Epidermal melanocyte (primary cell): ENCODE measurements around the gene VAC14.
"Not testable (repeated sequence)": the region's sequence is repeated elsewhere in the genome, so short reads cannot be mapped to it uniquely, and the experiment has no call there.

Source experiments
- DNase-seq: peaks from one replicate; pipeline ENCODE4 v3.0.0; 2011; ENCODE audit warnings: low spot score; ENCODE audit not compliant: insufficient read length

VAC14 gene

DNA sequence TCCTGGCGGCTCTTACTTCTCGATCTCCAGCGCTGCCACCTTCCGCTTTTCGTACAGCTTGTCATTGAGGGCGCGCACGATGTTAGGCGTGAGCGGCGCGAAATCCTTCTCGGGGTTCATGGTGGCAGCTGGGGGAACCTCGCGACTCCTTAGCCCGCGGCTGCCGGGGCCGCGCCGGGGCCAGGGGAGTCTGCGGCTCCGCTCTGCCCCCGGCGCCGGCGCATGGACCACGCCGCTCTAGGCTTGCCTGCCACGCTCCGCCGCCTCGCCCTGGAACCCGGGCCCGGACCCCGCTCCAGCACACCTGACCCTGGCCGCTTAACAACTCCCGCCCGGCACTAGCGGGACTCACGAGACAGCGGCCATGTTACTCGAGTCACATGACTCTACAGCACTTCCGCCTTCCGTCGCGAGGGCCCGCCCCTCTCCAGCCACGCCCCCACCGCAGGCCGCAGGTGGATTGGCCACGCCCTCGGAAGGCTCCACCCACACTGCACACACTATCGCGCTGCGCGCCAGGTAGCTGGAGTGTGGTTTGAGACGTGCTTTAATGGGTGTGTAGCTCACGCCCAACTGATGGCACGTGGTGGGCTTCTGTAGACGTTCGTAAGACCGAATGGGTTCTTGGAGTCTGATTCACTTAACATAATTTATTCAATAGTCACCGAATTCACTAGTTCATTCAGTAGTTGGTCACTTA lies at the start of gene VAC14:
Gene VAC14, minus strand, starts transcription at position 378 of the 700 bp plus-strand sequence. Its CDS starts 258 bp downstream, at position 120.
- DNase-seq = peak; percentile 92

GRCh38 chr16:70823498-70824118 lies 22.6 kb upstream of the VAC14 start:
- DNase-seq = not testable (repeated sequence)

DNA sequence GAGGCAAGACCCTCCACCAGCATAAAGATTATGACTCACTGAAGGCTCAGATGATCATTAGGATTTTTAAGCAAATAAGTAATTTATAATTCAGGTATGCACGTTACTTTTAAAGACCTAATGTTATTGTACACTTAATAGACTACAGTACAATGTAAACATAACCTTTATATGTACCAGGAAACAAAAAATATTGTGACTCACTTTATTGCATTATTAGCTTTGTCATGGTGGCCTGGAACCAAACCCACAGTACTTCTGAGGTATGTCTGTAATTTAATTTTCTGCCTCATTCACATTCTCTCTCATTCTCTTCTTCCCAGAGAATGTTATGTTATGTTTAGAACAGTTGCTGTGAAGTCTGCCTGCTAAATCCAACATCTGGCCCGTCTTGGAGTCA lies 21.8 kb upstream of the VAC14 start:
- DNase-seq = not testable (repeated sequence)

GRCh38 chr16:70818088-70818487 lies 17.1 kb upstream of the VAC14 start:
- not testable (repeated sequence) for DNase-seq

- no peak for DNase-seq
Measured at GRCh38 chr16:70809392-70810060, 8.6 kb upstream of the VAC14 start.

DNA sequence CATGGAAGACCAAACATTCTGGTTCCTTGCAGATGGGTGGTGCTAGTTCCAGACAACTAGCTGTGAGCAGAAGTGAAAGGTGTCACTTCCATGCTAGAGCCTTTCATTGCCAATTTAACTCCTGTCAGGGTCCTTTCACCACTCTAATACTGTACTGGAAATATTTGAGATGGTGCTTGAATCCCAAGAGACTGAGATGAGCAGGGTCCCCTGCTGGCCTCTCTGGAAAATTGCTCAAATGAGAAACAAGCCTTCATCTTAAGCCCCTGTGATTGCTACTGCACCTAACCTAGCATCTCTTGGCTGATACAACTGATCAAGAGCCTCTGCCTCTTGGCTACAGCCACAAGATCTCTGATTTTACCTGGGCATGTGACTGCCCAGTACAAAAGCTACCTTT lies 7.4 kb upstream of the VAC14 start:
- no peak for DNase-seq

DNA sequence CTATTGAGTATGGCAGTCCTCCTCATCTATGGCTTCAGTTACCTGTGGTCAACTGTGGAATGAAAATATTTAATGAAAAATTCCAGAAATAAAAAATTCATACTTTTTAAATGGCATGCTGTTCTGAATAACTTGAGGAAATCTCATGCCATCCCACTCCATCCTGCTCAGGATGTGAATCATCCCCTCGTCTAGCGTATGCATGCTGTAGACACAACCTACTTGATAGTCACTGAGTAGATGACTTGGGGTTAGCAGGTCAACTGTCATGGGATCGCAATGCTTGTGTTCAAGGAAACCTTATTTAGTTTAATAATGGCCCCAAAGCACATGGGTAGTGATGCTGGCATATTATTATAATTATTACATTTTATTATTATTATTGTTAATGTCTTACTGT lies 4.8 kb upstream of the VAC14 start:
- no peak for DNase-seq

DNA sequence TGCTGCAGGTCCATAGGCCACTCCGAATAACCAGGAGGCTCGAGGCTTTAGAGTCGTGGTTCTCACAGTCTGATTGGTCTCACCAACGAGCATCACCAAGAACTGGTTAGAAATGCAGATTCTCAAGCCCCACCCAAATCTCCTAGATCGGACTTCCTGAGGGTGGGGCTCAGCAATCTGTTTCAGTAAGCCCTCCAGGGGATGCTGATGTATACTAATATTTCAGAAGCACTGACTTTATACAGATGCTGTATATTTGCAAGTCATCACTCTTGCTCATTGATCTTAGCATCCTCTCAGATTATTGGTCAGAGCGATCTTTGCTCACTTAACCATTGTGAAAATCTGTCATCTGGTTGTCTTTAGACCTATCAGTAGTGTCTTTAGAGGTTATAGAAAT lies 4.4 kb upstream of the VAC14 start:
- DNase-seq = no peak

DNA sequence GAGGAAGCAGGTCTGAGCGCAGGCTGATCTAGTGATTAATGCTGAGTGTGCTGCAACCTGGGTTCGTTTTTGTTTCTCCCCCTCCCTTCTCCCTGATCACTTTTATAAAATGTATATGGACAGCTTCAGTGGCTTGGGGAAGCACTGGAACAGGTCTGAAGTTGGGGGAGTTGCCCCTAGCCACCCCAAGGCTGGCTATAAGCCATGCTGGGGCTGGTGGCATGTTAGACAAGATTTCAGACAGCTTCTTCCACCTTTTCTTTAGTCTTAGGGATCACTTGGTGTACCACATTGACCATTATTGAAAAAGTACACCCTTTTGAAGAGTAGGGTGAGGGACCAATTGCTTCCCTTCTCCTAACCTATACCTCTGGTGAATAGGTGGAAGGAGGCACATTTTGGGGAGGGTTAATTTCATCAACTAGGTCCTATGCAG lies 3.8 kb upstream of the VAC14 start:
- DNase-seq = no peak

DNA sequence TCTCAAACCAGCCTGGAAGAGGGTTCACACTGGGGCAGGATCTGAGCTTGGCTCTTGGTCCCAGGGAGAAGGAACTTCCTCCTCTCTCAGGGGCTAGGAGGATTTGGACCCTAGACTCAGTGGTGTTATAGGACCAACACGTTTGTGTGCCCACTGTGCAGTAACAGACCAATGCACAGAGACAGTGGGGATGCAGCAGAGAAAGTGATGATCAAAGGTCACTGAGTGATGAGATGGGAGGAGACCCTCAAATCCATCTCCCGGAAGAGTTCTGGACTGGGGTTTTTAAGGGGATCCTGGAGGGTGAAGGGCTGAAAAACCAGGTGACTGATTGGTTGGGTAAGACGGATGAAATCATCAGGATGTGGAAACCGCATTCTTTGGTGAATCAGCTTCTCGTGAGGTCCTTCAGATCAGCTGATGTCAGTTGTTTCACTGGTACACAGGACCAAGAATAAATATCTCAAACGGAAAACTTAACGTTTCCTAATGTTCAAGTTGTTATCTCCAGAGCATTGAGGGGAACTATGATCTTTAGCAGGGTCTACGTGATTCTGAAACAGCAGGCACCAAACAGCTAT lies 3.3 kb upstream of the VAC14 start:
- DNase-seq = no peak

DNA sequence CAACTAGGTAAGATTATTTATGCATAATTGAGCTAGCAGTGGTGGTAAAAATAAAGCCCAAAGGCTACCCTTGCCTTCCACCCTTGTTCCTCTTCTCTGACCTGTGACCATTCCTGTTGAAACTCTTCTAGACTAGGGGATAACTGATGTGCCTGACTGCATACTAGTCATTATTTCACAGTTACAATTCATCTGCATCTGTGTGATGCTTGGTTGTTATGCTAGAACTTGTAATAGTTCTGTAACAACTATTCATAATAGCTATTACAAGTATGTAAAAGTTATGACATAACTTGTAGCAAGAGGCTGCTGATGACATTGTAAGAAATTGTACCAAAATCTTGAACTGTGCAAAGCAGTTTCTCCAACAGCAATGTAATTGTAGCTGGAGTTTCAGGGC lies 2.4 kb upstream of the VAC14 start:
- no peak for DNase-seq

- DNase-seq = no peak
Measured at GRCh38 chr16:70801611-70802010, 653 bp upstream of the VAC14 start.

DNA sequence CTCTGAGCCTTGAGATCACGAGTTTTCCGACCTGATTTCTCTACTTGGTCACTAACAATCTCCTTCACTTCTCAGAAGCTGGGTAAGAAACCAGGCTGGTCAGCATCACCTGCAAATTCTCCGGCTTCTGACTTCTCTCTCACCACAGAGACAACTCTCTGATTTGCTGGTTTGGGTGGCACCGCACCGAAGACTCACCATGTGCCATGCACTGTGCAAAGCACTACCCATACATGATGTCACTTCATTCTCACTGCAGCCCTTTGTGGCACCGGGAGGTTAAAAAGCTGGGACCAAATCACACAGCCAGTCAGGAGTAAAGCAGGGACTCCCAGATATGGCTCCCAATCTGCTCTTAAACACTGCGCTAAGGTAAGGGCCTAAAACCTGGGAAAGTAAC lies 647 bp downstream of the VAC14 start:
- no peak for DNase-seq

GRCh38 chr16:70796301-70796700 lies 4.7 kb downstream of the VAC14 start:
- DNase-seq = no peak

- DNase-seq = no peak
Measured at GRCh38 chr16:70795296-70795912, 5.6 kb downstream of the VAC14 start.

DNA sequence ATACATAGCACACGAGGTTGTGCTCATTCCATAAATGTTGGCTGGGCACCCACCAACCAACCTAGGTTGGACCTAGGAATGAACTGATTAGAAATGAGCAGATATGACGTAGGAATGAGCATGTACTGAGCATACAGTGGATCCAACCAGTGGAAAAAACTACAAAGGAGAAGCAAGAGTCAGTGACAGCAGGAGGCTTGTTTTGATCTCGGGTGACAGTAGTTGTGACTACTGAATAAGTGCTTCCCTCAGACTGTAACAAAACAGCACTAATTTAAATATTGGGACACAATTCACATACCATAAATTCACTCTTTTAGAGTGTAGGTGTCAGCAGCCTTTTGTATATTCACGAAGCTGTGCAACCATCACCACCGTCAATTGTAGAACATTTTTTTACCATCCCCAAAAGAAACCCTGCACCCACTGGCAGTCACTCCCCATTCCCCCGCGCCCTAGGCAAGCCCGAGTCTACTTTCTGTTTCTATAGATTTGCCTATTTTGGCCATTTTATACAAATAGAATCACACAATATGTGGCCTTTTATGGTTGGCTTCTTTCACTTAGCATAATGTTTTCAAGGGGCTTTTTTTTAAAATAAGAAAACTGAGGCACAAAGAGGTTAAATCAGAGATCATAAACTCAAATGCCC lies 7.0 kb downstream of the VAC14 start:
- no peak for DNase-seq

DNA sequence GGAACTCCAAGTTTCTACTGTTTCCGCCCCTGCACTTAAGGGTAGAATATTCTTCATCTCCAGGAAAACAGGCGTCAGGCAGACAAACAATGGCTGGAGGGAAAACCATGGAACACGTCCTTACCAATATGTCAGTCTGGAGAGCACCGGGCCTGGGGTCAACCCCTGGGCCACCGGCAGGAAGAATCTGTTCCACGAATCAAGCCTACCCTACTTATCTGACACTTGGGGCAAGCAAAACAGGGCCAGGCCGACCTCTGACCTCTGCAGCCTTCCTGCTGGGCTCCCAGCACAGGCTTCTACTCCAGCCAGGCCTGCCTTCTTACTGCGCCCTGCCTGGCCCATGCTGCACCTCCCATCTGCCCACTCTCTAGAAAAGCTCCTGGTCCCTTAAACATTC lies 10.1 kb downstream of the VAC14 start:
- DNase-seq = no peak

GRCh38 chr16:70789595-70790447 lies 11.1 kb downstream of the VAC14 start:
- DNase-seq = no peak

DNA sequence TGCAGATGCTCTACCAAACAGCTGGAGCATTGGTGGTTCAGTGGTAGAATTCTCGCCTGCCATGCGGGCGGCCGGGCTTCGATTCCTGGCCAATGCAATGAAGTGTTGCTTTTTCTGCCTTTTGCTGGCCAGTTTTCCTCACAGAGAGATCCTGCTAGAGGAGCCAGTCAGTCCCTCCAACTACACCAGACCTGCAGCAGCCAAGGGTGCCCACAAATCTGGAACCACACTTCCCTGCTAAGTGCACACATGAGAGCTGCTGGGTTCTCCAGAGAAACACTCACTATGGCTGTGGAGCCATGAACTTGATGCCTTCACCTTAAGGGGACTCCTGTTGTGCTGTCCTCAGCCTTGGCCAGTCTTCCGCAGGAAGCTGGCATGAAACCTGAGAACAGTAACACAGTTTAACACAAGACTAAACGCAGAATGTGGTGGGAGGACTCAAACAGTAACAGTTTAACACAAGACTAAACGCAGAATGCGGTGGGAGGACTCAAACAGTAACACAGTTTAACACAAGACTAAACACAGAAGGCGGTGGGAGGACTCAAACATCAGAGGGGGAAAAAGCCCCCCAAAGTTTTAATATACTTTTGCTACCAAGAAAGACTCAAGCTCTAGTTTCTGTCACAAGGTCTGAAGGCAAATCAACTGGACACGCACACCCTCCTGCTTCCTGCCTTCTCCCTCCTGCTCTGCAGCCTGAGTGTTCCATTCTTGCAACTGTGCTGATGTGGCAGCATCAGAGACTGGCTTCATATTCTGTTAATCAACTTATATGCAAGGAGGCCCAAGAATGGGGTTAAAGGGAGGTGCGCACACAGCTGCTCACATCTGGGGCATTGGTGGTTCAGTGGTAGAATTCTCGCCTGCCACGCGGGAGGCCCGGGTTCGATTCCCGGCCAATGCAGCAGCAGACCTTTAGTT lies 12.0 kb downstream of the VAC14 start:
- DNase-seq = peak; percentile 82
